NOMO-1 treated with dmso at 0.1 percent for 144 hours (cell line): ENCODE data around the gene GRM6.

Source experiments
- DNase-seq: peaks from one replicate; lab custom pipeline; 2025; ENCODE audit not compliant: unreplicated experiment; lab: John Stamatoyannopoulos, UW

Gene GRM6

DNA sequence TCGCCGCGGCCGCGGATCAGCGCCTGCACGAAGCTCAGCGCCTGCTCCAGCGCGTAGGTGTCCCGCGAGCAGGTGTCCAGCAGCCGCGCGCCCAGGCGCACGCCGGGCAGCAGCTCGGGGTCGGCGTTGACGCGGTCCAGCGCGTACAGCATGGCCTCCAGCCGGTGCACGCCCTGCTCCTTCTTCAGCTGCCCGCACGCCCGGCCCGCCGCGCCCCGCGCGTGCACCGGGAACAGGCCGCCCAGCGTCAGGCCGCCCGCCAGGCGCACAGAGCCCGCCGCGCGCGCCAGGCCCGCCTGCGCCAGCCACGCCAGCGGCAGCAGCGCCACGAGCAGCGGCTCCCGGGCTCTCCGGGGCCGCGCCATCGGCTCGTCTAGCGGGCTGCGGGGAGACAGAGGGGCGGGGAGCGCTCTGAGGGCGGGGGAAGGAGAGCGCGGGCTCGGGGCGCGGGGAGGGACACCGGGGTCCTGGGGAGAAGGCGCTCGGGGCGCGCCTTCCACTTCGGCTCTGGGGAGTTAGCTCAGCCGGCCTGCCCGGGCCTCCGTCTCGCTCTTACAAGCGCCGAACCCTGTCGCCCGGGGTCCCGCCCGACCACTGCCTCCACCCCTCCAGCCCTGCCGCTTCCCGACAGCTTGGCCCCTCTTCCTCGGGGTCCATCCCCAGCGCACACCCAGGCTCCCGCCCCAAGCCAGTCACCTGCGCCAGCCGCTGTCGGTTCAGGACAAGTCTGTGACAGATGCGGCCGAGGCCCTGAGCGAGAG lies at the start of gene GRM6:
Gene GRM6 (minus strand): TSS at position 741 of the 761 bp plus-strand sequence. CDS start 376 bp downstream, at position 365.
- no peak for DNase-seq

DNA sequence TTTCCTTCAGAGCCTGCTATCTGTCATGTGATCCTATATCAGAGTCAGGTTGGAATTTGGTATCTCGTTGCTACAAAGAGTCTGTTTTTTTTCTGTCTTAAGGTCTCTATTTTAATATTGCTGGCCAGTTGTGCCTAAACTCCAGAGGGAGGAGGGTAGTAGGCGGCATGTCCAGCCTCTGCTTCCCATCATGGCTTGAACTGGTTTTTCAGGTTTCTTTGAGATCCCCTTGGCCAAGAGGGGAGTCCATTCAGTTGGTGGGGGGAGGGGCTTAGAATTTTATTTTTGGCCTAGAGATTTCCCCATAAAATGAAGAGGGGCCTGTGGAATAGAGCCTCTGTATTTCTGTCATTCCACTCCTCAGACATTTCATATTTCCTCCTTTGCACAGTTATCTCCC lies 49.6 kb upstream of the GRM6 start:
- no peak for DNase-seq

DNA sequence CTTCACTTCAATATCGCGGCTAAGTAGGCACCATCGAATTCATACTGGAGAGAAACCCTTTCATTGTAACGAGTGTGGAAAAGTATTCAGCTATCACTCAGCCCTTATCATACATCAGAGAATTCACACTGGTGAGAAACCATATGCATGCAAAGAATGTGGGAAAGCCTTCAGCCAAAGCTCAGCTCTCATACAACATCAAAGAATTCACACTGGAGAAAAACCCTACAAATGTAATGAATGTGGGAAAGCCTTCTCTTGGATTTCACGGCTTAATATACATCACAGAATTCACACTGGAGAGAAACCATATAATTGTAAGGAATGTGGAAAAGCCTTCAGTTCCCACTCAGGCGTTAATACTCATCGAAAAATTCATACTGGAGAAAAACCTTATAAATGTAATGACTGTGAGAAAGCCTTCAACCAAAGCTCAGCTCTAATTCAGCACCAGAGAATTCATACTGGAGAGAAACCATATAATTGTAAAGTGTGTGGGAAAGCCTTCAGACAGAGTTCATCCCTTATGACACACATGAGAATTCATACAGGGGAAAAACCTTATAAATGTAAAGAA lies 38.0 kb upstream of the GRM6 start:
- no peak for DNase-seq

DNA sequence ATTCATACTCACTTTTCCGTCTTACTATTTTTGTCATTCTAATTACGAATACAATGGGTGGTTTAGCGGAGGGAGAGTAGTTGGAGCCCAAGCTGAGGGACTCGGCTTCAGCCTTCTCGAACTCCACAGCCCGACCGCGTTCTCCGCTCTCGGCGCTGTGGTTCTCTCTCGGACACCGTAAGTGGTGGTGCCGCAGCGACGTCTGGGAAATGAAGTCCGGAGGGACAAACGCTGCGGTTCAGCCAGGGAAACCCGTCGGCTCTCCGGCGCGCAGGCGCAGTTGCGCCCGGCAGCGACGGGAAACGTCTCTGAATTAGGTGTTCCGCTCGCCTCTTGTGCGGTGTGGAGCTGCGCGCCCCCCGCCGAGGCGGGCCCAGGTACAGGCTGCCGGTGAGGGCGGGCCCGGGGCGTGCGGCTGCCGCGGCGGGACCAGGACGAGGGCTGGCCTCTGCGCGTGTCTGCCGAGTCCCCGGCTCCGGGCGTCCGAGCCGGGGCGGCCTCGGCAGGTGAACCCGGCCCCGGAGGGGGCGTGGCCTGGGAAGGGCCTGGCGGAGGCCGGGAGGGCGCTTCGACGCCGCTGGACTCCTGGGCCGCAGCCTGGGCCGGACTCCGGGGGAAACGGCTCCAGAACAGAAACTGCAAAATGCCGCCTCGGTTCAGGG lies 28.5 kb upstream of the GRM6 start, which contains the start of gene ZNF879:
Gene ZNF879 (plus strand): TSS at position 277 of the 662 bp plus-strand sequence. CDS start 1,201 bp downstream, outside the sequence.
- peak; percentile 75 for DNase-seq

DNA sequence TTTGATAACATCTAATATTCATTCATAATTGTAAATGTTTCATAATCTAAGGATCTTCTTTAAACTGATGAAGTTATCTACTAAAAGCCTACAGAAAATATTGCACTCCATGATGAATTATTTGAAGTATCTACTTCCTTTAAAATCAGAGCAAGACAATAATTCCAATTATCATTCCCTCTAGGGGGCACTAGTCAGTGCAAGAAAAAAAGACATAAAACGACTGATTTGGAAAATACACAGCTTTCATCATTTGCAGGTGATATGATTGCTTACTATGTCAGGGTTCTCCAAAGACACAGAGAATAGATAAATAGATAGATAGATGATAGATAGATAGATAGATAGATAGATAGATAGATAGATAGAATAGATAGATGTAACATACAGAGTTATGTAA lies 13.5 kb upstream of the GRM6 start:
- DNase-seq, result no peak

DNA sequence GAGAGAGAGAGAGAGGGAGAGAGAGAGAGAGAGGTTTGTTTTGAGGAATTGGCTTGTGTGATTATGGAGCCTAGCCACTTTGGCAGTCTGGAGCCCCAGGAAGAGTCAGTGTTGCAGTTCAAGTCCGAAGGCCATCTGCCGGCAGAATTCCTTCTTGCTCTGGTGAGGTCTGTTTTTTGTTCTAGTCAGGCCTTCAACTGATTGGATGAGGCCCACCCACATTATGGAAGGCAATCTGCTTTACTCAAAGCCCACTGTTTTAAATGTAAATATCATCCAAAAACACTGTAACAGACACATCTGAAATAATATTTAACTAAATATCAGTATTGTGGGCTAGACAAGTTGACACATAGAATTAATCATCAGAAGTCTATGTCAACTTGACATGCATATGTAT lies 11.4 kb upstream of the GRM6 start:
- no peak for DNase-seq

DNA sequence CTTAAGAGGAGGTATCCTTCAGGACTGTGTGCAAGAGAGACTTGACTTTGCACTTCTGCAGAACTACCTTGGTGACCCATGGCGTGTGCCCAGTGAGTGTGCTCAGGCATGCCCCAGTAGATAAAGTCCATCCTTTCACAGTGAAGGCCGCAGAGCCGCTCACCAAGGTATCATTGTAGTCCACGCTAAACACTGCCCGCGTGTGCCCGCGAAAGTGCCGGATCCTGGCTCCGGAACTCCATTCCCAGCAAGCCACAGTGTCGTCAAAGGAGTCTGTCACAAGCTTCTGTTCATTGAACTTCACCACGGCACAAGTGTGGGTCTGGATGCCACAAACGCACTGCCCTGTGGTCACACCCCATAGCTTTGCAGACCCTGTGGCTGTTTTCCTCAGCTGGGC lies 3.3 kb upstream of the GRM6 start:
- DNase-seq, result no peak

DNA sequence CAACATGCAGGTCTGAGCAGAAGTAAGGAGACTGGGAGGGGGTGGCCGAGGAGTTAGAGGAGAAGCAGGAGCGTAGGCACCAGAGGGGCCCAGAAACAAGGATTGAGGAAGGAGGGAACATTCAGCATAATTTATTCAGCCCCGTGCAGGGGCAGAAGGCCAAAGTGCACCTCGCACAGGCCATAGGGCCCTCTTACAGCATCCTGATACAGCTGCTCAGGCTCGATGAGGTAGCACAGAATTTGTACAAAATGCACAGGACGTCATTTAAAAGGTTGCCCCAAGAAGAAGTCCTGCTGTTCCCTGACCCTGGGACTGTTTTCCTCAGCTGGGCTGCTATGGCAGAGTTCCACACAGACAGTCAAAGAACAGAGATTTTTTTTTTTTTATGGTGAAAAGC lies 2.1 kb upstream of the GRM6 start:
- DNase-seq, result no peak

DNA sequence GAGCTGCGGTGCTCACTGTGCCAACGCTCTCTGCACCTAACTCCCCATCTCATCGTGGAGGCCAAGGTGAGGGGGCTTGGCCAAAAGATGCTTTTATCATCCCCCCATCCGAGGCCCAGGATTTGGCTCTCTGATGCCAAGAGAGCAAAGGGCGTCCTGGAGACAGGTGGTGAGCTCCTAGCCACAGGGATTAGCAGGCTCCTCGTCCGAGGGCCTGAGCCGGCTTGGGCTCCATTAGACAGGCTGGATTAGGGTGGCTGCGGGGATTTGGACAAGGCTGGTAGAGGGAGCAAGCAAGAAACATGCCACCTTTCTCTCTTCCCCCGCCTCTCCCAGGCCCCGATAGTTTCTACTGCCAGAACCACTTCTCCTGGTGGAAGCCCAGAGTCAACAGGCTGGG lies 1.0 kb upstream of the GRM6 start:
- no peak for DNase-seq

DNA sequence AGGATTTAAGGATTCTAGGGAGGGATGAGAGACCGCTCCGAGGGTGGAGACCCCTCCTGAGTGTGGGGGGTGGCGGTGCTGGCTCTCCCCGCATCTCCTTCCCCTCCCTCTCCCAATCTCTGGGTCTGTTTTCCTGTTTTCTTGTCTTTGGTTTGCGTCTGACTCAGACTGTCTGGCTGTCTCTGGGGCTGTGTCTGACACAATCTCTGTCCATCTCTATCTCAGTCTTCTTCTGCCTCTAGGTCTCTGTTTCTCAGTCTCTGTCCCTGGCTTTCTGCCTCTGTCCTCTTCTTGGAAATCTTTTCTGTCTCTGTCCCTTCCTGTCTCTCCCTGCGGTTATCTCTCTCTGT lies 196 bp upstream of the GRM6 start:
- DNase-seq, result no peak

DNA sequence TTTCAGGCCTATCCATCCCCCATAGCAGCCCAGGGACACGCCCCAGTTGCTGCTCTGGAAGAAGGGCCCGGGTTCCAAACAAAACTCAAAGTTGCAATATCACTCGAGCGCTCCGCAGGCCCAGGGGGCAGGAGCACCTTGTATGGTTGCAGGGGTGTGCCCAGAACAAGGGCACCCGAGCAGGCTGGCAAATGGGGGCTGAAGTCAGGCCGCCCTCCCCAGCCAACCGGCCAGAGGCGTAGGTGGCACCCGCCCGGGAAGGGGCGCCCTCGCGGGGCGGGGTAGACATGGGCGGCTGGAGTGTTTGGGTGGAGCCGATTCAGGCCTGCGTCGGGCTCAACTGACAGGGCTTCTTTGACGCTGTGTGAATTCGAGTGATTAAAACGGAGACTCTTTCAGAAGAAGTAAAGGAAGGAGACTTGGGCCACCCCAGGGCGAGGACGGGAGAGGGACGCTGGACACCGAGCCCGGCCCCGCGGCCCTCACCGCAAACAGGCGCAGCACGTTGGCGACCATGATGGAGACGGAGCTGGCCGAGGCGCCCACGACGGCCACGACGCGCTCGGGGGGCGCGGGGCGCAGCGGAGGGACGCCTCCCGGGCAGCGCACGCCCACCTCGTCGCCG lies 1.1 kb downstream of the GRM6 start:
- DNase-seq, result no peak

DNA sequence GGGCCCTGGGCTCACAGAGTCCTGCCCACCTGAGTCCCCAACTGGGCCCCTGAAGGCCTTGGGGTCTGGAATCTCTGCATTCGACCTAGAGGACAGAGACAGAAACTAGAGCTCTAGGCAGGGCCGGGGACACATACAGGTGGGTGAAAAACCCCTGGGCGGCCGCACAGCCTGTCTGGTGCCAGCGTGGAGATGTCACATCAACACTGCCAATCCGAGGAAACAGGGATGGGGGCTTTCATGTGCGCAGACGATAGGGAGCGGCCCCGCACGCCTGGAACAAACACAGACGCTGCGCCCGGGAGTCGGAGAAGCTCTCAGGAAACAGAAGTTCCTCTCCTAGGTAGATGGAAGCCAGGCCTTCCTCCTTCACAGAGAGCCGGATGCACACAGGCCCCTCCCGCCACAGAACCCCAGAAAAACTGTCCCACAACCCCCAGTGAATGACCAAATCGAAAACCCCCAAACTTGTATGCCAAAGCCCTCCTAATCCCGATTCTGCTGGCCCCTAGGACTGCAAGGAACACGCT lies 1.8 kb downstream of the GRM6 start:
- no peak for DNase-seq

DNA sequence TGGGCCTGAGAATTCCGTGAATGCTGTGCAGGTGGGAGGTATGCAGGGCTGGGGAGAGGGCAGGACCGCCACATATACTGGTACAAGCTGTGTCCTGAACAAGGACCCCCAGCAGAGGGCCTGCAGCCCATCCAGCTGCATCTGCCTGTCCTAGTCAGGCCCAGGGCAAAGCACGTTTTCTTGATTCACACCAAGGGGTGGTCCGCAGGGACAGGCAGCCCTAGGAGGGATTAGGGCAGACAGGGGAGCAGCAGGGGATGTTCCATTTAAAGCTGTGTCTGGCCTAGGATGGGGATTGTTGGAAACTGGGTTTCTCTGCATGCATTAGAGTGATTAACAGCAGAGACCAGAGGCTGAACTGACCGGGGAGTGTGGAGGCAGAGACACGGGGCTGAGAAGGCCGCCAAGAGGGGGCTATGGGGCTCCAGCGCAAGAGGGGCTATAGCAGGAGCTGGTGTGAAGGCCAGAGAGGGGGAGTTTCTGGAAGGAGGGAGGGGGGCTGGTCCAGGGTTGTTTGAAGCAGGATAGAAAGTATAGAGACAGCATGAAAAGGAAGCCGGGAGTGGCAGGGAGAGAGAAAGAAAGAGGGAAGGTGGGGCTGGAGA lies 2.7 kb downstream of the GRM6 start:
- no peak for DNase-seq

DNA sequence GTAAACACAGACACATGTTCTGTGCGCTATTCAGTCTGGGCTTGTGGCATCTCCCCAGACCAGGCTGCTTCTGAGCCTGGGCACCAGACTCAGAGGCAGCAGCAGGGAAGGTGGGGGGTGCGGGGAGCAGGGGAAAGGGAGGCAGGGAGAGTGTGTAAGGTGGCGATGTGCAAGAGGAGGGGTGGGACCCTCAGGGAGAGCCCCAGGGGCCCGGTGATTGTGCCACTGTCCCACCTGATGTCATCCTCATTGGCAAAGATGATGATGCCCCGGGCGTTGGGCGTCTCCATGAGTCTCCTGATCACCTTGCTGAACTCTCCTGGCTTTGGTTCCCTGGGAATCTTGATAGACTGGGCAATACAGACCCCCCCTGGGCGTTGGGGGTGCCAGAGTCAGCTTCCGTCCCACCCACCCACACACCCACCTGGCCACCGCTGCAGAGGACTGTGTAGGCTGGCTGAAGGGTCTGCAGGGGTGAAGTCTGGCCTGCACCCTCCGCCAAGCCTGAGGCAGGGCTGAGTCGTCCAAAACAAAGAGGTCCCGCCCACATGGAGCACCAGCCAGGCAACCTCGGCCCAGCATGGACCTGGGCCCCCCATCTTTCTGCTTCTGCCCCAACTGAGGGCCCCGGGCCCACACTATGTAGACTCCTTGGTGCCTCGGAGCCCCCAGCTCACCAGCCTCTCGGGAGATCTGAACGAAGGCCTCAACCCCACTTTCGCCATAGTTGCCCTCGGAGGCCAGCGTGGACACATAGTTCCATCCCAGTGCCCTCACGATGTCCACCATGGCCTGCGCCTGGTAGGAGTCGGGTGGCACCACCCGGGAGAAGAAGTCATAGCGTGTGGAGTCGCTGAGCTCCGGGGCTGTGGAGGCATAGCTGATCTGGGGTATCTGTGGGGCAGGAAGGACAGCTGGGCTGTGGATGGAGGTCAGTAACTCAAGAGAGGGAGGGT lies 3.7 kb downstream of the GRM6 start:
- no peak for DNase-seq

DNA sequence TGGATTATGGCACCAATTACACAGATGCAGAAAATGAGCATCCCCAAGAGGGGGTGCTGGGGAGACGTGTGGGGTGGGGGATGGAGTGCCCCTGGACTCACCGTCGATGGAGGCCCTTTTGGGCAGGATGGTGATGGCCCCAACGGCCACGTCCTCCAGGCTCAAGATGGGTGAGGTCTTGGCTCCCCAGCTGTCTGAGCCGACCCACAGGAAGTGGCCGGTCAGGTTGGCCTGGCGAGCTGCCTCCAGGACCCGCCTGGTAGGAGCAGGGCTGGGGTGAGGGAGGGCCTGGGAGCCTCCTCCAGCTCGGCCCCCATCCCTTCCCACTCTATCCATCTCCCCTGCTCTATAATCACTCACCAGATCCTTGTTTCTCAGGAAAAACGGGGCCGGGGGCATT lies 4.6 kb downstream of the GRM6 start:
- no peak for DNase-seq

DNA sequence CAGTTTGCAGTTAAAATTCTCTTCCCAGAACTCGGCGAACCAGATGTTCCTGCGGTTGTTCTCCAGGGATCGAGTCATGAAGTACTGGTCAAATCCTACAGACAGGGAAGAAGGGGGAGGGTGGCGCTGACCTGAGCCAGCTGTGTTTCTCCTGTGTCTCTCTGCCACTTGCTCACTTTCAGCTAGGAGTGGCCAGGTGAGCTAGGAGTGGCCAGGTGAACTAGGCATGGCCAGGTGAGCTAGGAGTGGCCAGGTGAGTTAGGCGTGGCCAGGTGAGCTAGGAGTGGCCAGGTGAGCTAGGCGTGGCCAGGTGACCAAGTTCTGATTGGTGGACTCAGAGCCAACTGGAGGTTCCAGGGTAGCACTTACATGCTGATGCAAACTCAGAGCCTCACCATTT lies 5.8 kb downstream of the GRM6 start:
- DNase-seq, result no peak

DNA sequence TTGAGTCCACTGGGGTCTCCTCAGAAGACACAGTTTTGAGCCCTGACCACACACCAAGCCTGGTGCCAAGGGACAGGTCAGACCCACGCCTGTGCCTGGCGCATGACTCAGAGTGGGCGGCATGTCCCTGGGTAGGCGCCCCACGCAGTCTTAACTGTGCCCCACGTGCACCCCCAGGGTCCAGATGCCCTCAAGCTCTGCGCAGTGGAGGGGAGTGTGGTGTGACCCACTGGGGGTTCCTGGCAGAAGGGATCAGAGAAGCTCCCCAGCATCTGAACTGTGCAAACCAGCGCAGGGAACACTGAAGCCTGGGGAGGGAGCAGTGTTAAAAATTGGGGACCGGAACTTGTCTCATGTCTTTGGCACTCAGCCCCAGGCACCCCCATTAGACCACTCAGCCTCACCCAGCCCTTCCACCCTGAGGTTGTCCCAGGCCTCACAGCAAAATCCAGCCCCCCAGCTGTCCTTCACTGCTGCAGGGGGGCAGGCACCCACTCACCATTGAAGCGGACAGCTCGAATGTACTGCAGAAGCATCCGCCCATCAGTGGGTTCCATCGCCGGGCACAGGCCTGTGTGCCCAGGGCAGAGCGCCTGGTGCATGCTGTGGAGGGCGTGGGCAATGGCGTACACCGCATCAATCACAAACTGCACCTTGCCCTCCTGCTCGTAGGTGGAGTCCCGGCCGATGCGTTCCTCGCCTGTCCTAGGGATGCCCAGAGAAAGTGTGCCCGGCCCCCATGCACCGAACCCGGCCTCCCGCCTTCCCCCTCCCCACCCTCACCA lies 6.5 kb downstream of the GRM6 start:
- DNase-seq, result no peak

DNA sequence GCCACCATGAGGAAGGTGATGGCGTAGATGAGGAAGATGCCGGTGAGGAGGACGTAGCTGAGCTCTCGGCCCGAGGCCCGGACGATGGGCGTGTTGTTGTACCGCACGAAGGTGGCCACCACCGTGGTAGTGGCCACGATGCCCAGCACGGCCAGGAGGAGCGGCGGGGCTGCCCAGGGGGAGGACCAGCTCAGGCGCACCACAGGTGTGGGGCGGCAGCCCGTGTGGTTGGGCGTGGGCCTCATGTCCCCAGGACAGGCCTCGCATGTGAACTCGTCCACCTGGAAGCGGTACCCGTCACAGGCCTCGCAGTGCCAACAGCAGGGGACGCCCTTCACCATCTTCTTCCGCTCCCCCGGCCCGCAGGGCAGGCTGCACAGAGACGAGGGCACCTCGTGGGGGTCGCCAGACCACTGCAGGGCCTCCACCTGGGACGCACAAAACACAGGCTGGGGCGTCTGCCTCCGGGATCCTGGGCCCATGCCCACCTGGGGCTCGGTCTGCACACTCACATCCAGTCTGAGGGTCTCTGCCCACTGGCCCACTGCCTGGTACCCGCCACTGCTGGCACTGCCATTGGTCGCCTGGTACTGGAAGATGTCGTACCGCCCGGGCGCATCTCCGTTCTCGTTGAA lies 8.7 kb downstream of the GRM6 start:
- DNase-seq, result no peak
